Stimulated activated CD8-positive, alpha-beta memory T cell treated with anti-CD3 and anti-CD28 coated beads, Interleukin-2, amount 100 ng/mL, for 1 hour (primary cell): ENCODE measurements around the gene DDAH1.

Experiments used
- DNase-seq, 2 donors: peaks; one replicate each; pipeline ENCODE4 v3.0.0-alpha.2; 2020; ENCODE audit warnings: low read depth in 2 of 2

Gene DDAH1

GRCh38 chr1:85440612-85441011 is 24.3 kb downstream of the DDAH1 start:
- DNase-seq, result no peak

DNA sequence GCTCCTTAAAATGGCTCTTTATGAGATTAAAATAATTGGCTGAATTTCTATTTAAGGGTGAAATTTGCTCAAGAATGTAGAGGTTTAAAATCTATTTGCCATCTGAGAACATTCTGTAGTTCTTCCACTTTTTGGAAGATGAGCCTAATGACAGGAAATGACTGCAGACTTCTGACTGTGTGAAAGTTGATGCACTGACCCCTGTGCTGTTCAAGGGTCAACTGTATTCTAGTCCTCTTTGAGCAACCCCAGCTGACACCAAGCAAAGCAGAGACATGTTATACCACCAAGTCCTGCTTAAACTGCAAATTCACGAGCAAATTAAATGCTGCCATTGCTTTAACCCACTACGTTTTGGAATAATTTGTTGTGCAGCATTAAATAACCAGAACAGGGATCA is 26.6 kb downstream of the DDAH1 start:
- no peak for DNase-seq

DNA sequence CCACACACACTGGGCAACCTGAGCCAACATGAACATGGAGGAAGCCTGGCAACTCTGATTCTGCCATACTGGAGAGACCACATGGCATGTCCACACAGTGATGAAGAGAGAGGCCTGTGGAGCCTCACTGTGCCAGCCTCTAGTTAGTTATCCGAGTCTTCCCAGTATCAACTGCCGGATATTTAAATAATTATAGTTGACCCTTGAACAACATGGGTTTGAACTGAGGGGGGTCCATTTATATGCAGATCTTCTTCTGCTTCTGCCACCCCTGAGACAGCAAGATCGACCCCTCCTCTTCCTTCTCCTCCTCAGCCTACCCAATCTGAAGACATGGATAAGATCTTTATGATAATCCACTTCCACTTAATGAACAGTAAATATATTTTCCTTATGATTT is 27.8 kb downstream of the DDAH1 start:
- no peak for DNase-seq

GRCh38 chr1:85433096-85433495 is 31.9 kb downstream of the DDAH1 start:
- DNase-seq, result no peak

DNA sequence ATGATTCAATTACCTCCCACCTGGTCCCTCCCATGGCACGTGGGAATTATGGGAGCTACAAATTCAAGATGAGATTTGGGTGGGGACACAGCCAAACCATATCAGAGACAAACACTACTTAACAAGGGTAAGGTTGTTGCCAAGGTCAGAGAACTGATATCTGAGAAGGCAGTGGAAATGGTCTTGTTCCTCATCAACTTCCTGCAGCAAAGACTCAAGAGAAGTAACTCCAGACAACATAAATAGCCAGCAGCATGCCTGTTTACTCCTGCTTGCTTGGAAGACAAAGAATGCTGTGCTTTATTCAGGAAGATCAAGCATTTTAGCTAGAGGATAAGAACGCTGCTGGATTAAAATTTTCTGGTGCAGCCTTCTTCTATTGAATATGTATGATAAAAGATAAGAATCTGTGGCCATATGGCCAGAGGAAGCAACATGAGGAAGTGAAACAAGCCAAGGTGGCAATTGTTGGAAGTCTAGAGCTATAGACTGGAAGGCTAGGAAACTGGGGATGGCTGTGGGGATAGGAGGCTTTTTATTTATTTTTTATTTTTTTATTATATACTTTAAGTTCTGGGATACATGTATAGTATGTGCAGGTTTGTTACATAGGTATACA is 36.4 kb downstream of the DDAH1 start:
- no peak for DNase-seq

DNA sequence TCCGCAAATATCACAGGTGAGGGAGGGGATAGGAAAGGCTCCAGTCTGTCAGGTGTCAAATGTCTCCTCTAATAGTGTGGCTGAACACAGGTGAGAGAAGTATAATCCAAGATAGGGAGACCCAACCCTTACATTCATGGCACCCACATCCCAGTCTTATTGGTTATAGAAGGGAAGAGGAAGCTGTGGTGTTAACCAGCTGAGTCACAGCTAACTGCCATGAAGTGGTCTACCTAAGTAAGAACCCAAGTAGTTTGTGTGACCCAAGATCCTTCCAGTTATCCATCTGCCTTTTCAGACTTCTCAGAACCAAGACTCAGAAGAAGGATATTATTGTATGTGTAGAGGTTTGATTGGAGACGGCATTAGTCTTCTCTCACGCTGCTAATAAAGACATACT is 37.1 kb downstream of the DDAH1 start:
- DNase-seq, result no peak

GRCh38 chr1:85427331-85427730 is 37.6 kb downstream of the DDAH1 start:
- DNase-seq, result no peak

DNA sequence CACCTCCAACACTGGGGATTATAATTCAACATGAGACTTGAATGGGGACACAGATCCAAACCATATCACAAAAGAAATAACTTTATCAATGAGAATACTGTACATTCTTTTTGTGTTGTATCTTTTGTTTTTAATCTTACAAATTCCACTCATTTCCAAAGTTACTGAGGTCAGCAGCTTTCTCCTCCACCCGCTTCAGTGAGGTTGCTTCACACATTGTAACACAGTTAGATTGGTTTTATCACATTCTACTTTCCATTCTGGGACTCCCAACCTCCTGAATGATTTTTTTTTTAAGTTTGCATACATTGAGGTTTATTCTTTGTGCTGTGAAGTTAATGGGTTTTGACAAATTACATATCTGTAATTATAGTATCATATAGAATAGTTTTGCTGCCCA is 43.8 kb downstream of the DDAH1 start:
- no peak for DNase-seq

- DNase-seq, result no peak
Observed at GRCh38 chr1:85420199-85420598, 44.8 kb downstream of the DDAH1 start.

- DNase-seq, result no peak
Observed at GRCh38 chr1:85417876-85418275, 47.1 kb downstream of the DDAH1 start.

GRCh38 chr1:85417017-85417416 is 47.9 kb downstream of the DDAH1 start:
- no peak for DNase-seq

DNA sequence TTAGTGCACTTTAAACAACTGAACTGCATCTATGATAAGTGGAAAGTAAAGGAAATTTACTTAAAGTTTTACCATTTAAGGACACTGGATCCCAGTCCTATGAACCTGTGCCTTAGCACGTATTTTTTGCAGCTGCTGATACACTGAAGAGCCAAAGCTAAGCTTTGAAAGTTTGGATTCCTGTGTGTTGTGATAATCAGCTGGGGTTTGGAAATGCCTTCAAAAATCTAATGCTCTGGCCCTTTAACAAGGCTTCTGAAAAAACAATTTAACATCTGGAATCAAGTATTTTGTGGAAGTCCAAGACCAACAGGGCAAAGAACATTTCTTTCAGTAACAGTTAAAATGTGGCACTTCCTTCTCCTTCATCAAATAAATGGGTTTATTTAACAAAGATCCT is 51.8 kb downstream of the DDAH1 start:
- no peak for DNase-seq

DNA sequence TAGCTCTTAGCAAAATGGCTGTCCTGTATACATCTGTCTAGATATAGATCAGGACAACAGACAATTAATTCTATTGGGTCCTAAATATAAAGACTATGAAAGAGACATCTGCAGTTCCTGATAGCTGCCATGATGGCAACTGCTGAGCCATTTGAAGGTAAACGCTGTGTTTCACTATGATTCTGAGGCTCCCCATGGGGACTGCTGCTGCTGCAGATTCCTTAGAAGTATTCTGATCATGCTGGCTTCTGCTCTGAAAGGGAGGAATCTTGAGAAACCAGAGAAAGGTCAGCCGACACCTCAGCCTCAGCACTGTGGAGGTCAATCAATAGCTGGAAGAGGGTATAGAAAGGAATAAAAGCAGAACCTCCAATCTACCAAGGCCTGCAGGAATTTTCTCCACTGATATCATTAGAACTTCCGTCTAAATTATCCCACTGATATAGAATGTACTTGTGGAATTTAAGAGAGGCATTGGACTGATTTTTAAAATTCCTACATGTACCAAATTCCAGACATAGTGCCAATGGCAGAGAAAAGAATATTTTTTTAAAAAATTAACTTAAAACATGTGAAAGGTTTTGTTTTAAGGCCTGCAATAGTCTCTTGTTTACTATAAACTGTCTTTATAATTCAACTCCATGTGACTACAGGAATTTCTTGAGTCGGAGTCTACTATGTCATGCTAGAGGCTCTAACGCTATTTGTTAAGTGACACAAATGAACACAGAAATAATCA is 53.2 kb downstream of the DDAH1 start:
- DNase-seq, result no peak

- DNase-seq, result no peak
Observed at GRCh38 chr1:85409516-85409915, 55.4 kb downstream of the DDAH1 start.

DNA sequence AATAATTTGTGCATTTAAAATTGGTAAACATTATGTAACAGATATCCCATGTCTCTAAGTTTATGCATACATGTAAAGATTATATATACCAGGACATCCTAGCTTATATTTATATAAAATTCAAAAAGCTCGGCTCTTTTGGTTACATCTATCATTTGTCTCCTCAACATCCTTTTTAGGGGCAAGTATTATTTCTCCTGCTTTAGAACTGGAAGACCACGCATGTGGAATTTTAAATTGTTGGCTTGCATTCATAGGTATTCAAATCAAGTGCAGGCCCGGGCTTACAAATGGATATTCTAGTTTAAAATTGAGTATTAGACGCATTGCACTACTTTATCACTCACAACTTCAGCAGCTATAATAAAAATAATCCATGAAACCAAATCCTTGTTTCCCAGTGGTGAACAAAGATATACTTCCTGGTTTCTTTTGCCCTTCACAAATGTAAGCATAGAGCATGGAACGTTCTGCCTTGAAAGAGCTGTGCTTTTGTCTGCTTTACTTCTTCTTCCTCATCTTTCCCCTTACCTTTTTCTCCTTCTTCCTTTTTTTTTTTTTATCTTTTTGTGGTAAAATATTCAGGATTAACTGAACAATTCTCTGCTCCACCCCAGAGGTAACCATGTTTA is 57.1 kb downstream of the DDAH1 start:
- DNase-seq, result no peak

DNA sequence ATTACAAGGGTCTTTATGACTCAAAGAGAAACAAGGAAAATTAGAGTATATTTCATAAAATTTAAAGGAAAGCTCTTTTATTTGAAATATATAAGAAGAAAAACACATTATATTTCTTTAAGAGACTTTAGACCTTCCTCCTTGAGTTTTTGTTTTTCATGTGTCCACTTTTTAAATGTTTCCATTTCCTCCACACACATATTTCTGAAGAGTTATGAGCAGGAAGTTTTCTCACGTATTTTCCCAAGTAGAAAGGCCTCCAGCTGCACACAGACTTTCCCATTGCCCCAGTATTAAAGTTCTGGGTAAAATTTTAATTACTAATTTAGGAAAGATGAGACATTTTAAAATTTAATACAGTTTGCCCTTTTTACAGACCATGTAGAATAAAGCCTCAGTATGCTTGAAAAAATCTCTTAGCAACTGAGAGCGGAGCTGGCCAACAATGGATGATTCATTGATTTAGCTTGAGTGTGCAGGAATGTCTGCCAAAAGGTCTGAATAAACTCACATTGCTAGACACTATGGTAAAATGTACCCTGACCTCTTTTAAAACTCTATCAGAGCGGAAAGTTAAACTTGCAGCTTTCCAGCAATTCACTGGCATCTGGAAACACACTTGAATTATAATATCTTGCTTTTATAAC is 57.9 kb downstream of the DDAH1 start:
- DNase-seq, result no peak

GRCh38 chr1:85406081-85406480 is 58.9 kb downstream of the DDAH1 start:
- DNase-seq, result no peak

GRCh38 chr1:85404408-85404807 is 60.6 kb downstream of the DDAH1 start:
- no peak for DNase-seq

DNA sequence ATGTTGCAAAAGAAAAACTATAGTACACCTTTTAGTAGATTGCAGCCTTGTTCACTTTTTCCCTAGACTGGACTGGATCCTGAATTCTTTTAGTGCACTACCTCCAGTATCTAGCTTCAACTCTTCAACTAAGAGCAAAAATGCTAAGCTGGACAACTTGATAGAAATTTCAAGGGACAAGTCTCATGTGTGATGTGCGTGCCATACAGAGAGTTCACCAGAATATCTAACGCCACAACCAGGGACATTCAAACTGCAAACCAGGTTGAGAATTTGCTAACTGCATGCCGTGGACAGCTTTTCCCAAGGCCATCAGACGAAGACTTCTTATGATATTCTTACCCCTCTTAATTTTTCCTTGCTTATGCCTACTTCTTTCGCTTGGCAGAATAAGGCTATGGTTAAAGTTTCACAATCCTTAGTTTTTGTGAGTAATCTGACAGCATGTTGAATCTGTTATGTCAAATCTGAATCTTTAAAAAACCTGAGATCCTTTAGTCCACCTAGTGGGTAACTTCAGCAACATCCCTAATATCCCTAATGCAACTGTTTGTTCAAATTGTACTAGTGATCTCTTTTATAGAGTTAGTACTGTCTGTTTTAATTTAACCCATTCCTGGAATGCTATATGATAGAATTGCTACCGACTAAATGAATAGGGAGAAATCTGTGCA is 66.4 kb downstream of the DDAH1 start:
- DNase-seq, result no peak

DNA sequence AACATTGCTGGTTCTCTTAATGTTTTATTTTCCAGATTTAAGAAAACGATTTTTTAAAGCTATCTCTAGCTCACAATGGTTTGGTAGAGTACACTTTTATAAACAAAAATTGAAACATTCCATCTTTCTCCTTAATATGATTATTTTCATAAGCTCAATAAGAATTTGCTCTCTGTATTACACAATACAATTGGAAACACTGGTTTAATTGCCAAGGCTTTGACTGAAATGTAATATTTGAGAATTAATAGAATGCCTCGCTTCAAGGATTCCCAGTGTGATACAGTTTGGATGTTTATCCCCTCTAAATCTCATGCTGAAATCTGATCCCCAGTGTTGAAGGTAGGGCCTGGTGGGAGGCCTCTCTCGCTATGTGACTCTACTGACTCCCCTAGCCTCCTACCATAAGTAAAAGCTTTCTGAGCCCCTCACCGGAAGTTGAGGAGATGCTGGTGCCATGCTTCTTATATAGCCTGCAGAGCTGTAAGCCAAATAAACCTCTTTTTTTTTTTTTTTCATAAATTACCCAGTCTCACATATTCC is 67.4 kb downstream of the DDAH1 start:
- no peak for DNase-seq

DNA sequence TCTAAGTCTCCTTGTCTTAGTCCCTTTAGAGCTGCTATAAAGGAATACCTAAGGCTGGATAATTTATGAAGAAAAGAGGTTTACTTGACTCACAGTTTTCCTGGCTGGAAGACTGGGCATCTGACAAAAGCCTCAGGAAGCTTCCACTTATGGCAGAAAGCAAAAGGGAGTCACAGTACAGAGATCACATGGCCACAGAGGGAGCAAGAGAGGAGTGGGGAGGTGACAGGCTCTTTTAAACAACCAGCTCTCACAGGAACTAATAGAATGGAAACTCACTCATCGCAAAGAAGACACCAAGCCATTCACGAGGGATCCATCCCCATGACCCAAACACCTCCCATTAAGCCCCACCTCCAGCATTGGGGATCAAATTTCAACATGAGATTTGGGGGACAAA is 68.8 kb downstream of the DDAH1 start:
- no peak for DNase-seq

DNA sequence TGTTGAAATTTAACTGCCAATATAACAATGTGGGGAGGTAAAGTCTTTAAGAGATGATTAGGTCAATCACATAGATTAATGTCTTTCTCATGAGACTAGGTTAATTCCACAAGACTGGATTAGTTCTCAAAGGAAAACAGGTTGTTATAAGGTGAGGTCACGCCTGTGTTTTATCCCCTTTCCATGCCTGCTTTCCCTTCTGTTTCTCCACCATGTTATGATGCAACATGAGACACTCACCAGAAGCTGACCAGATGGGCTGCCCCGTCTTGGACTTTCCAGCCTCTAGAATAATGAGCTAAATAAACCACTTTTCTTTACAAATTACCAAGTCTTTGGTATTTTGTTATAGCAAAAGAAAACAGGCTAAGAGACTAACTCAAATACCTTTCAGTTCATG is 70.8 kb downstream of the DDAH1 start:
- no peak for DNase-seq
